Nephron progenitor cell (in vitro differentiated cells): ENCODE measurements around the gene CMAS.
"Not testable (repeated sequence)": the region's sequence is repeated elsewhere in the genome, so short reads cannot be mapped to it uniquely, and the experiment has no call there.

Source experiments
- DNase-seq: peaks from one replicate; pipeline ENCODE4 v3.0.0; 2021
- H3K27ac Mint-ChIP-seq: 2 replicates; pipeline ENCODE4 v1.8.0; 2021; ENCODE audit warnings: mild to moderate bottlenecking, moderate library complexity, mixed read lengths
- H3K27me3 Mint-ChIP-seq: 2 replicates; pipeline ENCODE4 v1.8.0; 2021; ENCODE audit warnings: mild to moderate bottlenecking, low read depth, mixed read lengths; ENCODE audit not compliant: poor library complexity
- H3K36me3 Mint-ChIP-seq: 2 replicates; pipeline ENCODE4 v1.8.0; 2021; ENCODE audit warnings: low read depth, mixed read lengths
- H3K4me1 Mint-ChIP-seq: 2 replicates; pipeline ENCODE4 v1.8.0; 2021; ENCODE audit warnings: mixed read lengths
- H3K4me3 Mint-ChIP-seq: 2 replicates; pipeline ENCODE4 v1.8.0; 2021; ENCODE audit warnings: mild to moderate bottlenecking, moderate library complexity, mixed read lengths
- H3K9me3 Mint-ChIP-seq: 2 replicates; pipeline ENCODE4 v1.8.0; 2021; ENCODE audit warnings: mild to moderate bottlenecking, moderate library complexity, mixed read lengths
- CTCF ChIP-seq: fragments of 200-600 bp; sonication (generic); IDR thresholded peaks from 2 replicates; pipeline ENCODE4 v1.5.0; 2021; ENCODE audit warnings: antibody characterized with exemption

CMAS gene

GRCh38 chr12:22084852-22085251, 38.8 kb downstream of the CMAS start:
- Mint-ChIP-seq H3K27ac (no peak overlapping the region), H3K4me1 (peaks cover 14% of the 10 kb centered on the region), H3K27me3 (no peaks in the 10 kb centered on the region), H3K9me3 (no peaks in the 10 kb centered on the region), H3K36me3 (no peaks in the 10 kb centered on the region), H3K4me3 (no peak overlapping the region)
- DNase-seq, result no peak
- no peak for TF ChIP-seq CTCF

DNA sequence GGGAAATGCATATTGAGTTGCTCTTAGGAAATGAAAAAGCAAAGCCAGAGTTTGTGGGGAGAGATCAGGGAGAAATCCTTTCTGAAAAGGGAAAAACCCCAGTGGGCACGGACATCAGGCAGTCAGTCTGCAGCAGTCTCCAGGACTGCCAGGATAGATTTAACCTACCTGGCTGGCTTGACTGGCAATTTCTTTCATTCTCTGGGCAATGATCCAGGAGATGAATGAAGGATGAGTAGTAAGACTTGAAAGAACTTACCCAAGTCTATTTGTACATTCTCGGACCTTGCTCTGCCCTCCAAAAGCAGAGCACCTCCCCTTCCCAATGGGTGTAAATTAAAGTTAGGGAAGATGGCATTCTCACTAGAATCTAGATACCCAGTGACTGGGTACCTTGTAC, 42.9 kb downstream of the CMAS start:
- Mint-ChIP-seq H3K4me1 (no peaks in the 10 kb centered on the region), H3K9me3 (no peaks in the 10 kb centered on the region), H3K27me3 (no peaks in the 10 kb centered on the region), H3K27ac (no peak overlapping the region), H3K36me3 (no peaks in the 10 kb centered on the region), H3K4me3 (no peak overlapping the region)
- no peak for TF ChIP-seq CTCF
- DNase-seq, result no peak

- no peak for TF ChIP-seq CTCF
- H3K9me3 Mint-ChIP-seq, result no peaks in the 10 kb centered on the region
- H3K27ac Mint-ChIP-seq, result no peak overlapping the region
- H3K4me1 Mint-ChIP-seq, result no peaks in the 10 kb centered on the region
- H3K27me3 Mint-ChIP-seq, result no peaks in the 10 kb centered on the region
- H3K4me3 Mint-ChIP-seq, result no peak overlapping the region
- no peaks in the 10 kb centered on the region for H3K36me3 Mint-ChIP-seq
- no peak for DNase-seq
Observed at GRCh38 chr12:22089486-22089885, 43.5 kb downstream of the CMAS start.

- H3K36me3 Mint-ChIP-seq, H3K4me3 Mint-ChIP-seq, H3K27ac Mint-ChIP-seq, DNase-seq, H3K4me1 Mint-ChIP-seq, H3K27me3 Mint-ChIP-seq: not testable (repeated sequence)
- peaks cover 31% of the 10 kb centered on the region for H3K9me3 Mint-ChIP-seq
Observed at GRCh38 chr12:22099062-22099461, 53.0 kb downstream of the CMAS start.

DNA sequence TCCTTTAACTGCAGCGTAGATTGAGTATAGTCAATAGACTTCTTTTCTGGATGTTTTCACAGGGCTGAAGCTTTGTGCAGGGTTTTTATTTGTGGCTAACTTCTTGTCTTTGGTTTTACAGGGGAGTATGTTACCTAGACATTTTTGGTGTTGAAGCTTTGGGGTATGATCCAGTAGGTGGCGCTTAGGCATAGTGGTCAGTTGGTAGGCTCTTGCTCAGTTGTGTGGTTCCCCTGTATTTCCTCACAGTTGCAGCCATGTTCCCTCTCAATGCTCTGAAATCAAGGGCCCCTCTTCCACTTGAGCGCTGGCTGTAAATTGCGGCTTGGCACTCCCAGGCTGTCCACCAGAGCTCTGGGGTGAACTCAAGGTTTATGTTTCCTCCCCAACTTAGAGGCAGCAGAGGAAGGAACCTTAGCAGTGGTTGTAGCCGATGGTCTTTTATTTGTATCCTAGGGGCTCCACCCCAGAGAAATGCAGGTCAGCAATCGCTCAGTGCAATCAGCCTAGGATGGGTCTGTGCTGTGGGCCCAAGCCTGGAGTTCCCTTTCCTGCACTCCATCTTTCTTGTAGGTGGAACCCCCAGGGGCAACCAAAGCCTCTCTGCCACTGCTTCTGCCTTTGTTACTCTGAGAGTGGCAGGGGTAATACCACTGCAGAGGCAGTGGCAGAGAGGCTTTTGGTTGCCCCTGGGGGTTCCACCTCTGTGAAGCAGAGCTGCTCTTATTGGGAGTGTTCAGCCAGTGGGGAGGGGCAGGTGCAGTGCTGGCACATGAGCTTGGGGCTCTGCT, 55.1 kb downstream of the CMAS start:
- Mint-ChIP-seq H3K27me3 (no peaks in the 10 kb centered on the region), H3K27ac (peak overlapping the region; percentile 68), H3K4me1 (peaks cover 7% of the 10 kb centered on the region), H3K9me3 (peaks cover 36% of the 10 kb centered on the region), H3K36me3 (no peaks in the 10 kb centered on the region), H3K4me3 (no peak overlapping the region)
- TF ChIP-seq CTCF, result peak; percentile 42
- DNase-seq, result peak; percentile 32

DNA sequence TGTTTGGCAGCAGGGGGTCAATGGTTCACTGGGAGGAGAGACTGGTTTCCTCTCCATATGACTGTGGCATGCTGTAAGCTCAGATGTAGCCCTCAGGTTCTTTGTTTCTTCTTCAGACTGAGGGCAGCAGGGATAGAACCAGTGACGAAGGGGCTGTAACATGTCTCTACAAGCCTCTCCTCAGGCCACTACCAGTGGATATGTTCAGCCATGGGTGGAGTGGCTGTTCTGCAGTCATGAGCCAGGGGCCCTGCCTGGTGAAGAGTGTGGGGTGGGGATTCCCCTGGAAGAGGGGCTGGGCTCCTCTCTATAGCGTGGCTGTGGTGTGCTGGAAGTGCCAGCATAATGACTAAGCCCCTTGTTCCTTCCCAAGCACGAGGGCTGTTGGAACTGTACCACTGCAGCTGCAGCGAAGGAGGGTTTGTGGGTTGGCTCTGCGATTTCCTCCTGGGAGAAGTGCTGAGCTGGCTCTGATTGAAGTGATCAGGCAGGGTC, 55.8 kb downstream of the CMAS start:
- no peaks in the 10 kb centered on the region for H3K36me3 Mint-ChIP-seq
- no peak overlapping the region for H3K4me3 Mint-ChIP-seq
- no peak overlapping the region for H3K27ac Mint-ChIP-seq
- peaks cover 36% of the 10 kb centered on the region for H3K9me3 Mint-ChIP-seq
- no peak for DNase-seq
- no peaks in the 10 kb centered on the region for H3K27me3 Mint-ChIP-seq
- peaks cover 7% of the 10 kb centered on the region for H3K4me1 Mint-ChIP-seq
- TF ChIP-seq CTCF, result no peak
